HepG2 (cell line): ENCODE results near the gene NCOA5.

ENCODE experiments used
- ERF ChIP-seq: IDR thresholded peaks from 2 replicates; pipeline ENCODE4 v1.6.1; 2018; ENCODE audit warnings: missing biosample characterization, missing genetic modification reagents
- ESRRA ChIP-seq: sonication (generic); formaldehyde crosslinking; IDR thresholded peaks from 2 replicates; pipeline ENCODE4 v1.5.1; 2020; ENCODE audit warnings: mild to moderate bottlenecking, low read depth, missing genetic modification reagents
- FOSL1 ChIP-seq: sonication (generic); formaldehyde crosslinking; IDR thresholded peaks from 2 replicates; pipeline ENCODE4 v1.9.0; 2021; ENCODE audit warnings: missing genetic modification reagents, borderline replicate concordance
- MYC ChIP-seq: sonication (generic); formaldehyde crosslinking; IDR thresholded peaks from 2 replicates; pipeline ENCODE4 v1.9.0; 2021; ENCODE audit warnings: missing genetic modification reagents, borderline replicate concordance
- SP4 ChIP-seq: sonication (generic); formaldehyde crosslinking; IDR thresholded peaks from 2 replicates; pipeline ENCODE4 v1.8.1; 2023; ENCODE audit warnings: mild to moderate bottlenecking, missing genetic modification reagents
- TF ChIP-seq, protein P1 (sequence below): sonication (generic); formaldehyde crosslinking; IDR thresholded peaks from 2 replicates; pipeline ENCODE4 v1.5.0; 2020; ENCODE audit warnings: mild to moderate bottlenecking, missing genetic modification reagents, moderate library complexity
- TF ChIP-seq, protein P2 (sequence below): sonication (generic); formaldehyde crosslinking; IDR thresholded peaks from 2 replicates; pipeline ENCODE4 v1.8.1; 2023; ENCODE audit warnings: missing genetic modification reagents, inconsistent platforms, borderline replicate concordance

DNA sequence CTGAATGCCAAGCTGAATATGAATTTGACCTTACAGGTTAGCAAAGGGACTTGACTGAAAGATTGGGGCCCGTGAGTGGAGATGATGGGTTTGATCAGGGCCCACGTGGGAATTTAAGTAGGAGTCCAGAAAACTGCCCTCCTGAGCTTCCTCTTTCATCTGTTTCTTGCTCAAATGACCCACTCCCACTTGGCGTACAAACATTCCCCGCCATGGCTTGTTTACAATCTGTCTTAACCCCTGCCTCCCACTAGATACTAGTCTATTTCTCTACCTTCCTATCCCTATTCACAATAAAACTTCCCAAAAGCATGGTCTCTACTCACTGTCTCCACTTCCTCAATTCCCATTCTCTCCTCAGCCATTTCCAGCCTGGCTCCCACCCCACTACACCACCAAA, 71.7 kb downstream of the NCOA5 start:
- TF ChIP-seq SP4 (no peak), FOSL1 (CRISPR knock-in tag) (no peak), ESRRA (CRISPR knock-in tag) (no peak), MYC (CRISPR knock-in tag) (no peak), ERF (CRISPR knock-in tag) (no peak)
- TF ChIP-seq, protein P1, sequence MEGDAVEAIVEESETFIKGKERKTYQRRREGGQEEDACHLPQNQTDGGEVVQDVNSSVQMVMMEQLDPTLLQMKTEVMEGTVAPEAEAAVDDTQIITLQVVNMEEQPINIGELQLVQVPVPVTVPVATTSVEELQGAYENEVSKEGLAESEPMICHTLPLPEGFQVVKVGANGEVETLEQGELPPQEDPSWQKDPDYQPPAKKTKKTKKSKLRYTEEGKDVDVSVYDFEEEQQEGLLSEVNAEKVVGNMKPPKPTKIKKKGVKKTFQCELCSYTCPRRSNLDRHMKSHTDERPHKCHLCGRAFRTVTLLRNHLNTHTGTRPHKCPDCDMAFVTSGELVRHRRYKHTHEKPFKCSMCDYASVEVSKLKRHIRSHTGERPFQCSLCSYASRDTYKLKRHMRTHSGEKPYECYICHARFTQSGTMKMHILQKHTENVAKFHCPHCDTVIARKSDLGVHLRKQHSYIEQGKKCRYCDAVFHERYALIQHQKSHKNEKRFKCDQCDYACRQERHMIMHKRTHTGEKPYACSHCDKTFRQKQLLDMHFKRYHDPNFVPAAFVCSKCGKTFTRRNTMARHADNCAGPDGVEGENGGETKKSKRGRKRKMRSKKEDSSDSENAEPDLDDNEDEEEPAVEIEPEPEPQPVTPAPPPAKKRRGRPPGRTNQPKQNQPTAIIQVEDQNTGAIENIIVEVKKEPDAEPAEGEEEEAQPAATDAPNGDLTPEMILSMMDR (CRISPR knock-in tag) = no peak
- TF ChIP-seq, protein P2, sequence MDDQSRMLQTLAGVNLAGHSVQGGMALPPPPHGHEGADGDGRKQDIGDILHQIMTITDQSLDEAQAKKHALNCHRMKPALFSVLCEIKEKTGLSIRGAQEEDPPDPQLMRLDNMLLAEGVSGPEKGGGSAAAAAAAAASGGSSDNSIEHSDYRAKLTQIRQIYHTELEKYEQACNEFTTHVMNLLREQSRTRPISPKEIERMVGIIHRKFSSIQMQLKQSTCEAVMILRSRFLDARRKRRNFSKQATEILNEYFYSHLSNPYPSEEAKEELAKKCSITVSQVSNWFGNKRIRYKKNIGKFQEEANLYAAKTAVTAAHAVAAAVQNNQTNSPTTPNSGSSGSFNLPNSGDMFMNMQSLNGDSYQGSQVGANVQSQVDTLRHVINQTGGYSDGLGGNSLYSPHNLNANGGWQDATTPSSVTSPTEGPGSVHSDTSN (CRISPR knock-in tag) = no peak
